Smooth muscle cell (in vitro differentiated cells): Measurements from ENCODE around the gene SIGLEC12. TPM values are rescaled to one million over a fixed set of nuclear protein-coding genes. Genes with fewer than 3 reads are reported as not detected.

Experiments
- DNase-seq: peaks from one replicate; lab custom pipeline; 2025; ENCODE audit not compliant: unreplicated experiment; lab: John Stamatoyannopoulos, UW
- H2AFZ ChIP-seq: fragments of 200-600 bp; sonication (generic); 2 replicates; pipeline ENCODE4 v1.6.0; 2016; ENCODE audit warnings: antibody characterized with exemption, low read depth, mild to moderate bottlenecking
- H3F3A ChIP-seq: fragments of 200-600 bp; sonication (generic); 2 replicates; pipeline ENCODE4 v1.6.0; 2017; ENCODE audit warnings: antibody characterized with exemption, low read depth
- H3K27ac ChIP-seq: fragments of 200-600 bp; sonication (generic); 2 replicates; pipeline ENCODE4 v1.5.1; 2016; ENCODE audit warnings: low read depth, mild to moderate bottlenecking
- H3K27me3 ChIP-seq: fragments of 200-600 bp; sonication (generic); 2 replicates; pipeline ENCODE4 v1.6.1; 2016; ENCODE audit warnings: low read depth, mild to moderate bottlenecking
- H3K36me3 ChIP-seq: fragments of 200-600 bp; sonication (generic); 2 replicates; pipeline ENCODE4 v1.5.1; 2016; ENCODE audit warnings: low read depth
- H3K4me1 ChIP-seq: fragments of 200-600 bp; sonication (generic); 2 replicates; pipeline ENCODE4 v1.5.1; 2016; ENCODE audit warnings: low read depth
- H3K4me2 ChIP-seq: fragments of 200-600 bp; sonication (generic); 2 replicates; pipeline ENCODE4 v1.6.0; 2016; ENCODE audit warnings: mild to moderate bottlenecking
- H3K4me3 ChIP-seq: fragments of 200-600 bp; sonication (generic); 2 replicates; pipeline ENCODE4 v1.5.1; 2016; ENCODE audit warnings: mild to moderate bottlenecking
- H3K79me2 ChIP-seq: fragments of 200-600 bp; sonication (generic); 2 replicates; pipeline ENCODE4 v1.6.0; 2016; ENCODE audit warnings: low read depth, mild to moderate bottlenecking
- H3K9ac ChIP-seq: fragments of 200-600 bp; sonication (generic); 2 replicates; pipeline ENCODE4 v1.6.0; 2016; ENCODE audit warnings: low read depth
- H3K9me3 ChIP-seq: fragments of 200-600 bp; sonication (generic); replicated peaks from 2 replicates; pipeline ENCODE4 v1.5.1; 2016; ENCODE audit warnings: low read depth
- H4K20me1 ChIP-seq: fragments of 200-600 bp; sonication (generic); 2 replicates; pipeline ENCODE4 v1.6.0; 2016; ENCODE audit warnings: low read depth
- CTCF ChIP-seq: fragments of 200-600 bp; sonication (generic); IDR thresholded peaks from 2 replicates; pipeline ENCODE4 v1.5.1; 2017; ENCODE audit warnings: borderline replicate concordance, mild to moderate bottlenecking, antibody characterized with exemption; ENCODE audit not compliant: insufficient read depth, poor library complexity, severe bottlenecking
- WGBS: methylation state at CpG from one replicate; pipeline ENCODE4 v1.1.7; 2016; ENCODE audit warnings: low lambda C conversion rate; 5-methylcytosine and 5-hydroxymethylcytosine counted together
- polyA plus RNA-seq: library from polyadenylated mRNA; unstranded; fragments of >200 nt; fragmentation: Nextera tagmentation; extraction: Ambion mirVana; gene quantifications from 2 replicates; pipeline ENCODE4 v1.2.1, GENCODE V29; 2016
- total RNA-seq: library from RNA; depleted of rRNA; stranded (reverse); fragments of >200 nt; gene quantifications from 2 replicates; pipeline ENCODE4 v1.2.3, GENCODE V29; 2014

The SIGLEC12 gene
- total and polyA plus RNA-seq, 2 experiments from 2014 or later, result not detected

GRCh38 chr19:51485960-51486660 lies 15.5 kb downstream of the SIGLEC12 start:
- Histone ChIP-seq H3K4me2 (no peak overlapping the region), H4K20me1 (no peaks in the 10 kb centered on the region), H3K36me3 (no peaks in the 10 kb centered on the region), H3K4me3 (no peak overlapping the region), H3K9me3 (no peaks in the 10 kb centered on the region), H2AFZ (no peak overlapping the region), H3K9ac (no peak overlapping the region), H3K79me2 (no peaks in the 10 kb centered on the region), H3K27me3 (no peaks in the 10 kb centered on the region), H3K27ac (no peak overlapping the region), H3F3A (no peaks in the 10 kb centered on the region), H3K4me1 (no peaks in the 10 kb centered on the region)
- TF ChIP-seq CTCF, result no peak
- 75% methylated on average over 5 of the region's 5 CpGs for WGBS
- no peak for DNase-seq

GRCh38 chr19:51480590-51480989 lies 21.0 kb downstream of the SIGLEC12 start:
- H4K20me1 ChIP-seq, result no peaks in the 10 kb centered on the region
- no peak for DNase-seq
- no peak overlapping the region for H3K4me3 ChIP-seq
- WGBS, result 79% methylated on average over 8 of the region's 8 CpGs
- H3K27me3 ChIP-seq, result no peaks in the 10 kb centered on the region
- no peaks in the 10 kb centered on the region for H3K9me3 ChIP-seq
- H3K27ac ChIP-seq, result no peak overlapping the region
- no peak overlapping the region for H3K9ac ChIP-seq
- no peak for TF ChIP-seq CTCF
- no peak overlapping the region for H3K4me2 ChIP-seq
- no peaks in the 10 kb centered on the region for H3K36me3 ChIP-seq
- no peak overlapping the region for H2AFZ ChIP-seq
- H3K79me2 ChIP-seq, result no peaks in the 10 kb centered on the region
- H3F3A ChIP-seq, result no peaks in the 10 kb centered on the region
- H3K4me1 ChIP-seq, result no peaks in the 10 kb centered on the region

- H3F3A ChIP-seq, result no peaks in the 10 kb centered on the region
- no peaks in the 10 kb centered on the region for H3K4me1 ChIP-seq
- no peak for DNase-seq
- TF ChIP-seq CTCF, result no peak
- WGBS, result 81% methylated on average over 12 of the region's 12 CpGs
- no peaks in the 10 kb centered on the region for H3K79me2 ChIP-seq
- H3K9ac ChIP-seq, result no peak overlapping the region
- no peak overlapping the region for H3K27ac ChIP-seq
- no peak overlapping the region for H2AFZ ChIP-seq
- no peaks in the 10 kb centered on the region for H3K9me3 ChIP-seq
- H4K20me1 ChIP-seq, result no peaks in the 10 kb centered on the region
- H3K36me3 ChIP-seq, result no peaks in the 10 kb centered on the region
- H3K4me3 ChIP-seq, result no peak overlapping the region
- H3K27me3 ChIP-seq, result no peaks in the 10 kb centered on the region
- H3K4me2 ChIP-seq, result no peak overlapping the region
Measured at GRCh38 chr19:51479531-51480331, 21.9 kb downstream of the SIGLEC12 start.
